HG02798 (cell line): ENCODE results near the gene RMRP.

Experiments used
- ATAC-seq: cut with Tn5 transposase; IDR thresholded peaks from one replicate; pipeline ENCODE4 v1.9.1; 2021; ENCODE audit warnings: mild to moderate bottlenecking; ENCODE audit not compliant: unreplicated experiment, poor library complexity

Gene RMRP

DNA sequence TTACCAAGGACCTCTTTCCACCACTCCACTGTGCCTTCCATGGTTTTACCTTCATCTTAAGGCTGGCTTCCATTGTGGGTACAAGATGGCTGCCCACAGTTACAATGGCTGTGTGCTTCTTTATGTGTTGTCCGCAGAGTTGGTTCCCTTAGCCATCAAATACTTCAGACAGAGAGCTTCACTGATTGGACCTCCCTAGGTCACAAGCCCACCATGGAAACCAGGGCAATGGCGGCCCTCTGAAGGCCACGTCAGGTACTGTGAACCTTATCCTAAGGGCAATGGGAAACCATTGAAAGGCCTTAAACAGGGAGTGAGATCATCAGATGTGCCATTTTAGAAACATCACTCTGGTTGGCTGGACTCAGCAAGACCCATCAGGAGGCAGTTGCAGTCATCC is 10.1 kb upstream of the RMRP start:
- ATAC-seq = no peak

DNA sequence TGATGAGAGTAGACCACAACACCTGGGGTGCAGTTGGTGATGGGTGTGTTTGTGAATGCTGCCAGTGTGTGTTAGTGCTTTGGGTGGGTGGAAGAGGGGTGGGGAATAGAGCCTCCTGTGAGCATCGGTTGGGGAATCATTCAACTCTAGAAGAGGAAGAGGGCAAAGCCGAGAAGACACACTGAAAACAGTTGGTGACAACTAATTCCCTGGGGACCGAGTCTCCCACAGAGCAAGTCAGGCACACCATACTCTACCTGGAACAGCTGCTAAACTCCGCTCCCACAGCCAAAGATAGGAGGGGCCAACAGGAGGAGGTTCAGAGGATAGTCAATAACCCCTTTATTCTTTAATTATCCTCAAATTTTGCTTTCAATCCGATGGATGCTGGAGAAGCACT is 8.7 kb upstream of the RMRP start:
- ATAC-seq = no peak

DNA sequence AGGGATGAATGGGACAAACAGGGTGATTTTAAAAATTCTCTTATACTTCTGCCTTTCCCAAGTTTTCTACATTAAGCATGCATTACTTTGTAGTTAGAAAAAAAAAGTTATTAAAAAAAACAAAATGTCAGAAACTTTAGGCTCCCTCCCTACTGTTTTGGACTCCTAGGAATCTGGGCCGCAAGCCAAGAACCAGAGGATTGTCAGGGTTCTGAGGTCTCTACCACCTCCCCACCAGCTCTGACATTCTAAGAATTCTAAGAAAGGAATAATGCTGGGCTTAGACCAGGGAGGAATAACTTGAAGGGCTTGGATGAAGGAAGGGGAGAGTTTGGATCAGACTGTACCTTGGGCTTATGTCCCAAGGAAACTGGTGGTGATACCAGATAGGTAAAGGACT is 8.2 kb upstream of the RMRP start:
- no peak for ATAC-seq

DNA sequence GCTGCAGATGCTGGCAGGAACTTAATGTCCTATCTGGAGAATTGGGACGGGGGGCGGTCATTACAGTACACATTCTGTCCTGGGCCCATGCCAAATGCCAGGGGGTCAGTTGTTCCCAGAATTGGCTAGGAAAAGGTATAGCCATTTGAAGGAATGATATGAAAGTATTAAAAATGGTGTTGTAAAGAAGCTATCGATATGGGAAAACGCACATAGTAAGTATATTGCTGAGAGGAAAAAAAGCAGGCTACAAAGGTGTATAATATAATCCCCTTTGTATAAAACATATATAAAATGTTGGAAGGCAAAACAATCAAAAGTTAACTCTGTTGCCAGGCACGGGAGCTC is 7.6 kb upstream of the RMRP start:
- no peak for ATAC-seq

DNA sequence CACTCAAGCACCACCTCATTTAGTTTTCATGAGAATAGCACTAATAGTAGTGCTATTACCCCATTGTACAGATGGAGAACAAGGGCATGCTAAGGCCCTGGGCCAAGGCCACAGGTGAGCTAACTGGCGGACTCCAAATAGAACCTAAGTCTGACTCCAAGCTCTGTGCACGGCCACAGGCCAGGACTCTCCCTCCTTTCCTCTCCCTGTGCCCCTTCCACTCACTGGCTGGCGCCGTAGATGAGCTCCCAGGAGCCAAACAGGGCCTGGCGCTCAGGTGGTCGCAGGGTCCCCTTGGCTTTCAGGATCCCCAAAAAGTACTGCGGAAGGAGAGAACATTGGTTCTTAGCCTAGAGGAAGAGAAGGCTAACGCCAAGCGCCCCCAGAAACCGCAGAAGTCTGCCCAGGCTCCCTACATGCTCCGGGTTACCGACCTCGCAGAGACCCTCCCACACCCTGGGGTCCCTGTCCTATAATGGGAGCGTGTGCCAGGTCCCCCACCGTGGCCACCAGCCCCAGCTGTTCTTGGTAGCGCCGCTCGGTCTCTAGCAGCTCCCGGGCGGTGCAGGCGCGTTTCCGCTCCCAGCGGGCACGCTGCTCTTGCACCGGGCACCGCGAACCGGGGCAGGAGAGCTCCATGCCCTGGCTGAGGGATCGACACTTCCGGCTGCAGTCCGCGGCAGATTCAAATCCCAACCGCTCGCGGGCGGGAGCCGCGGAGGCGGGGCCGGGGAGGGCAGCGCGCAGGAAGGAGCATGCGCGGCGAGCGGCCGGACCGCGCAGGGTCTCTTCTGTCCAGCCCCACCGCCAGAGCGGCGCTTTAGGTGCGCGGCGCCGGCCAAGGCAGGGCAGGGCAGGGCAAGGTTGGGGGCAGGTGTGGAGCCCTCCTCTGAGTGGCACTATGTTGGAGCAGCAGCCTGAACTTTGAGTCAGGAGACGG is 7.0 kb upstream of the RMRP start, which contains the start of gene ARHGEF39:
ARHGEF39 (minus strand) TSS at position 665 of the 940 bp plus-strand sequence; CDS start at position 639, 26 bp downstream.
- peak; percentile 79 for ATAC-seq

DNA sequence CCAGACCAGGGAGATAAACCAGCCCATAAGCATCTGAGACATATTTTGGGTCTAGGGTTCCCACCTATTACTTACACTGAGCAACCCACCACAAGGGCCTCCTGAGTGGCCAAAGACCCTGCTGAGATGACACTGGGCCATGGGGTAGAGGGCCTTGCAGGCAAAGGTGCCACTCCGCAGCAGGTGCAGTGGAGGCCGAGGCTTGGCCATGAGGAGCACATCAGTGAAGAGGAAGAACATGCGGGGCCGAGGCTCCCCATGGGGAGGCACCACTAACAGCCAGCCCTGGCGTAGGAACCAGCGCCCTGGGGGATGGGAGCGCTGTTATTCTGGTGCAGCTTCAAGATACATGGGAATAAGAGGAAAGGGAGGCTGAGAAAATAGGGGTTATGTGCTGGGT is 4.6 kb upstream of the RMRP start:
- no peak for ATAC-seq

DNA sequence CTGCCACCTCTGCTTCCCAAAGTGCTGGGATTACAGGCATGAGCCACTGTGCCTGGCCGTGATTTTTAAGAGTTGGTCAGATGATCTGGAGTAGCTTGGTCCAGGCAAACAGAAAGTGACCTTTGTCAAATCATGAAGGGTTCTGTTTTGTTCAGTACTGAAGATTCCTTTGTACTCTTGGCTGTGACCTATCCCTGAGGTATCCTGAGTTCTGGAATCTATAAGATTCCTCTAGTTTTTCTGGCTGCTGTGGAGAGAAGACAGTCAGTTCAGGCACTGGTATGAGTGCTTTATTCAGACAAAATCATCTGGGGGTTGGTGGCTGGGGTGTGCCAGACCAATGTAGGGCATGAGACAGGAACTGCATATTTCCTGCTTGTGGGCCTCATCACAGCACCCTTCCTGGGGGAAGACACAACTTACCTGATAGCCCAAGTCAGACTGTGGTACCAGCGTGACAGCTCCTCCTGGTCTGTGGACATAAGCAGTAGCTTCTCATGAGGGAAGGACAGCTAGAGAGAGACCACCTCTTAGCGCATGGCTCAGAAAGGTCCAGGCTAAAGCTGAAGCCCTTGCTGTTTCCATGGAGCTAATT is 4.0 kb upstream of the RMRP start:
- no peak for ATAC-seq

DNA sequence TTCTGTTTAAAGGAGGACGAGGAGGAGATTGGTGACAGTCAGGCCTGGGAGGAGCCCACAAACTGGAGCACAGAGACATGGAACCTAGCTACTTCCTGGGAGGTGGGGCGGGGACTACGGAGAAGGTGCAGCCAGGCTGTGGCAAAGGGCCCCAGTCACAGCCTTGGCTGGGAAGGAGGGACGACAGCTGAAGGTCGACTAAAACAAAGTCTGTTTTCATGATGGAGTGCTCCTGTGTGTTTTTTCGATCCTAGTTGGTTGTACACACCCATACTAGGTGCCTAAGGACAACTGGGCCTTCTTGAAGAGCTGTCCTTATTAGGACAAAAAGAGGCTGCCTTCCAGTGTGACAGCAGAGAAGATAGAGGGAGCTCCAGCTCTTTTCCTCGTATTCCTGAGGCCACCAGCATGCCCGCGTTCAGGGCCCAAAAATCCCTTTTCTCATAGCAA is 3.2 kb upstream of the RMRP start:
- no peak for ATAC-seq

DNA sequence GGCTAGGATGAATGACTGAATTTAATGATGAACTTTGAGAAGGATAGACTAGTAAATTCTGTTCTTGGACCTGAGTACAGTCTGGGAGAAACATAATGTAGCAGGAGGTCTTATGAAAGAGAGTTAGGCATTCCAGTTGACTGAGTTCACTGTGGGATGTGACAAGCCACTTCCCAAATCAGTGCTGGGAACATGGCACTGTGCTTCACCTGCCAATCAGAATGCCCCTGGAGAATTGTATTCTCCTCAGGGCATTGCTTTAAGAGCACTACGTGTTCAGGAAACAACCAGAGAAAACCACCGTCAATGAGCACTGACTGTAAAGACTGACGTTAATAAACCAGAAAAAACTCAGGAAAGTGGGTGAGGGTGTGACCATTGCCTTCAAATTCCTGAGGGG is 1.5 kb upstream of the RMRP start:
- ATAC-seq = no peak

DNA sequence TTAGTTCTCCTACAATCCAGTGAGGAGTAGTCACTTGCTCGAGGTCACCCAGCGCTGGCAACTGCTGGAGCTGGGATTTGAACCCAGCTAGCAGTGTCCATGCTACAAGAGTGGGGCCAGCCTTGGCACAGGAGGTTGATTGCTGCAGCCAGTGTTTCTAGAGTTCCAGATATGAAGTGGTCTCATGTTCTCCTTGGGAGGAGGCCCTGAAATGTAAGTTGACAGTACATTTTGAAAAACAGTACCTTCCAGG is 1.1 kb upstream of the RMRP start:
- no peak for ATAC-seq

DNA sequence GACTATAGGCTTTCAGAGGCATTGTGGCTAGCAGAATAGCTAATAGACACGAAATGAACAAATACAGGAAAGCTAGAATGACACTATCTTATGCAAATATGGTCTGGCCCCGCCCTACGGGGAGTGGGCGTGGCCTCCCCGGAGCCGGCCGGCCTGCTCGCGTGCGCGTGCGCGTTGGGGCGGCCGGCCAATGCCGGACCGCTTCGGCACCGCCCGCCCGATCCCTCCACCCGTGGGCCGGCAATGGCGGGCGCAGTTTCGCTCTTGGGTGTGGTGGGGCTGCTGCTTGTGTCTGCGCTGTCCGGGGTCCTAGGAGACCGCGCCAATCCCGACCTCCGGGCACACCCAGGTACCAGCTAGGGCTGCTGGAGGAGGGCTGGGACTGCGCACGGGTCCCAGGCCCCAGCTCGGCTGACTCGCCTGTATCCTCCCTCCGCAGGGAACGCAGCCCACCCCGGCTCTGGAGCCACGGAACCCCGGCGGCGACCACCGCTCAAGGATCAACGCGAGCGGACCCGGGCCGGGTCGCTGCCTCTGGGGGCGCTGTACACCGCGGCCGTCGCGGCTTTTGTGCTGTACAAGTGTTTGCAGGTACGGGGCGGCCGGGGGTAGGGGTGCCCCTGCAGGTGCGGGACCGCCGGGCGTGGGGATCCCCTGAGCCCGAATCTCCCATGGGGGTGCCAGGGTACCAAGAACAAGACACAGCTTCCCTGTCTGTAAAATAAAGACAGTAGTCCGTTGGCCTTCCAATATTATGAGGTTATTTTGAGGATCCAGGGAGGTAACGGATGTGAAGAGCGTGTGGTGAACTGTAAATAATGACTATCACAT is 533 bp upstream of the RMRP start, which contains the start of gene CCDC107:
CCDC107 (plus strand) TSS at position 156 of the 831 bp plus-strand sequence; CDS start at position 244, 88 bp downstream.
- peak; percentile 75 for ATAC-seq

DNA sequence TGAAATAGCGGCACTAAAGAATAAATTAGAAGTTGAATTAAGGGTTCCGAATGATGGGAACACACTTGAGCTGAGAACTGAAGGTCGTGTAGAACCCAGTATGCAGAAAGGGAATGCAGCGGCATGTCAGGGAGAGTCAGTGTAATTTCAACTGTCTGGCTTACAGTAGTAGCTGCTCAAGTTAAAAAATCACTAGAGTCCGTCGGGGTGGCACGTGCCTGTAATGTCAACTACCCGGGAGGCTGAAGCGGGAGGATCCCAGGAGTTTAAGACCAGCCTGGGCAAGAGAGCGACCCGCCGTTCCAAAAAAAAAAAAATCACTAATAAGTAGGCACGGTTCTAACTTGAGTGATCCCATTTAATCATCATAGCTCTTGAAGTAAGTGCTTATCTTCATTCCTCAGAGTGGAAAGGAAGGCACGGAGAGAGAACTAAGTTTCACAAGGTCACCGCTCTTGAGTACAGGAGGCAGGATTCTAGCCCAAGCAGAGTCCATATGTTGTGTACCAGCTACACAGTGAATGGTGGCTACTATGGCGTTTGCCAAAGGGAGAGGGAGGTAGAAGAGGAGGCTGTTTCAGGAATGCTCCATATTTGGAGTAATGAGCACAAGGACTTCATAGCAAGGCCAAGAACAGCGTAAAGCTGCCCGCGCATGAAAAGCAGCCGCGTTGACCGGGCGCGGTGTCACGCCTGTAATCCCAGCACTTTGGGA is 831 bp downstream of the RMRP start:
- no peak for ATAC-seq

DNA sequence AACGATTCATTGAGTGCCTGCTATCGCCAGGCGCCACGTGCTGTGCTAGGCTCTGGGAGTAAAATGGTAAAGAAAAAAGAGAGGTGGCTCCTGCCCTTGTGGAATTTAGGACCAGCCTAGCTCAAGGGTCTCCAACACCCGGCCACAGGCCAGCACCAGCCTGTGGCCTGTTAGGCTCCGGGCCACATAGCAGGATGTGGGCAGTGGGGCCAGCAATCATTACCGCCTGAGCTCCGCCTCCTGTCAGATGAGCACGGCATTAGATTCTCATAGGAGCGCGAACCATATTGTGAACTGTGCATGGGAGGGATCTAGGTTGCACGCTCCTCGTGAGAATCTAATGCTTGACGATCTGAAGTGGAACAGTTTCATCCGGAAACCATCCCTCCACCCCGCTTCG is 1.5 kb downstream of the RMRP start:
- ATAC-seq = no peak

DNA sequence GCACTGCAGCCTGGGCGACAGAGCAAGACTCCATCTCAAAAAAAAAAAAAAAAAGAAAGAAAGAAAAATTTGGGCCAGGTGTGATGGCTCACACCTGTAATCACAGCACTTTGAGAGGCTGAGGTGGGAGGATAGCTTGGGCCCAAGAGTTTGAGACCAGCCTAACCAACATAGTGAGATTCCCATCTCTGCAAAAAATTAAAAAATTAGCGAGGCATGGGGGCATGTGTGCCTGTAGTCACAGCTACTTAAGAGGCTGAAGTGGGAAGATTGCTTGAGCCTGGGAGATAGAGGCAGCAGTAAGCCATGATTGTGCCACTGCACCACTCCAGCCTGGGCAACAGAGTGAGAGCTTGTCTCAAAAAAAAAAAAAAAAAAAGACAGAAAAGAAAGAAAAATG is 4.2 kb downstream of the RMRP start:
- ATAC-seq = no peak

DNA sequence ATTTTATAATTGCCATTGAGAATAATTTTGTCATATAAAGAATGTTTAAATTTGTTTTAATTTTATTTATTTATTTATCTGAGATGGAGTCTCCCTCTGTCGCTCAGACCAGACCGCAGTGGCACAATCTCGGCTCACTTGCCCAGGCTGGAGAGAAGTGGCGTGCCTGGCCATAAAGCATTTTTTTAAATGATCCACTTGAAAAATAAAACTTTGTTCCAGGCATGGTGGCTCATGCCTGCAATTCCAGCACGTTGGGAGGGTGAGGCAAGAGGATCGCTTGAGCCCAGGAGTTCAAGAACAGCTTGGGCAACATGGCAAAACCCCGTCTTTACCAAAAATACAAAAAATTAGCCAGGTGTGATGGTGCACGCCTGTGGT is 5.0 kb downstream of the RMRP start:
- ATAC-seq = no peak

DNA sequence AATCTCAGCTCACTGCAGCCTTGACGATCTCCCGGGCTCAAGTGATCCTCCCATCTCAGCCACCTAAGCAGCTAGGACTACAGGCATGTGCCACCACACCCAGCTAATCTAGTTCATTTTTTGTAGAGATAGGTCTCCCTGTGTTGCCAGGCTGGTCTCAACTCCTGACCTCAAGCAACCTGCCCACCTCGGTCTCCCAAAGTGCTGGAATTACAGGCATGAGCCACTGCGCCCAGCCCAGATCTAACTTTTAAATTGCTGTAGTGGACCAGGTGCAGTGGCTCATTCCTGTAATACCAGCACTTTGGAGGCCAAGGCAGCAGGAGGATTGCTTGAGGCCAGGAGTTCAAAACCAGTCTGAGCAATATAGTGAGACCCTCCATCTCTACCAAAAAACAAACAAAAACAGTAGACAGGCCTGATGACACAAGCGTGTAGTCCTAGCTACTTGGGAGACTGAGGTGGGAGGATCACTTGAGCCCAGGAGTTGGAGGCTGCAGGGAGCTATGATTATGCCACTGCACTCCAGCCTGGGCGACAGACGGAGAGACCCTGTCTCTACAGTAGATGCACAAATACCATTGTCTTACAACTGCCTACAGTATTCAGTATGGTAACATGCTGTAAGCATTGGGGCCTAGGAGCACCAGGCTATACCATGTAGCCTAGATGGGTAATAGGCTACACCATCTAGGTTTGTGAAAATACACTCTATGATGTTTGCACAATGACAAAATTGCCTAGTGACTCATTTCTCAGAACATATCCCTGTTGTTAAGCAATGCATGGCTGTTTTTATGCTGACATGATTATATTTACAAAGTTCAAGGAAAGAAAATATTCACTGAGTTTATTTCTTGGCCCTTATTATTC is 5.6 kb downstream of the RMRP start:
- no peak for ATAC-seq

DNA sequence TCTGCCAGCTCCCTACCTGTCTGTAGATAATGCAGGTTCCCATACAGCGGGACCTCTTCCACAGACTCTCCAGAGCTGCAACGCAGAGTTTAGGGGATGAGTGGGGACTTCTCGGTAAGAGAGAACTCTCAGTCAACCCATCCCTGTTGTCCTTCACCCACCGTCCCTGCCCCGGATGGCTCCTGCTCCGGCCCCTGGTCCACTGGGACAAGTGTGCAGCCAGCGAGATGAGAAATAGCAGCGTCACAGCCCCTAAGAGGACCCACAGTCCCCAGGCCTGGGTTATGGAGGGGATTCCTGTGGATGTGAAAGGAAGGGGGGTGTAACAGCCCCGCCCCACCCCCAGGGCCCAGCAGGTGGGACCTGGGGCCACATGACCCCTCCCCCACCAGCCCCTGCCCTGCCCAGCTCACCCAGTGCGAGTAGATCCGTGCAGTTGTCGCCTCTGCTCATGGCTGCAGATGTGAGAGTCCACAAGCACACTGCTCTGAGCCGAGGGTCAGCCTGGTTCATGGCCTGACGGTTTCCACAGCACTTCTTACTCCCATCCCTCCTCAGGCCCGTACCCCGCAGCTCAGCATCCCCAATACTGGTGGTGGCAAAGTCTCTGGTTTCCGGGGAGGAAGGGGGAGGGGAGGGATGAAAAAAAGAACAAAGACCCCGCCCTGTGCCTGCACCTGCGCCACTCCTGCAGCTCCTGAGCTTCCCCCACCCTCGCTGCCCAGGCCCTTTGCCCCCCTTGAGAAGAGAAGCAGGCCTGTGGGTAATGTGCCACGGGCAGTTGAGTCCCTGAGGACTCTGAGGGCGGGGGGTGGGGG is 7.3 kb downstream of the RMRP start, which contains the start of gene SIT1:
SIT1 (minus strand) TSS at position 591 of the 818 bp plus-strand sequence; CDS start at position 513, 78 bp downstream.
- no peak for ATAC-seq
